NCI-H748 treated with DMSO at 0.1 percent for 48 hours (cell line): ENCODE data around the gene NOL9.

Experiments
- DNase-seq: peaks from one replicate; lab custom pipeline; 2025; lab: John Stamatoyannopoulos, UW

The NOL9 gene

DNA sequence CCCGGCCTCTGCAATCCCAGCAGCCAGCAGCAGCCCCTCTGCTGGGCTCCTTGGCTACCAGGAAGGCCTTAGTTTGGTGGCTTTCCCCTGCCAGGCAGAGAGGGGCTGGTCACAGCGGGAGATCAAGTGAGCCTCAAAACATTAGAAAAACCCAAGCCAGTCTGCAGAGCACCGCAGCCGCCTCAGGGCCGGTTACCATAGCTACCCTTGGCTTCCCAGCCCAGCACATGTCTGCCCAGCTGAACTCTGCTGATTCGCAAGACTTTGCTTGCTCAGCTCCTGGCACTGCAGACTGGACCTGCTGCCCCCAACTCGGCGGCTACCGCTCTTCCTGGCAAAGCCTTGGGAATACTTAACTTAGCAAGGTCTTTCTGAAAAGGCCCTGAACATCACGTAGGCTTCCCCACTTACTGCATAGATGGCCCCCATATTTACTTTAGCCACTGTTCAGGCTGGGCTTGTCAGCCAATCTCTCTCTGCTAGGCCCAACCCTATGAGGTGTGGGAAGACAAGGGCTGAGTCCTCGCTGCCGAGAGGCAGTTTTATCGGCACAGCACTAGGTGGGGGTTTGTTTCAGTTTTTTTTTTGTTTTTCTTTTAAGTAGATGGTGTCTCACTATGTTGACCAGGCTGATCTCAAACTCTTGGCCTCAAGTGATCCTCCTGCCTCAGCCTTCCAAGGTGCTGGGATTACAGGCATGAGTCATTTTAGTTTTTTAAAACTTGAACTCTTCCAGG is 34.2 kb downstream of the NOL9 start:
- no peak for DNase-seq

DNA sequence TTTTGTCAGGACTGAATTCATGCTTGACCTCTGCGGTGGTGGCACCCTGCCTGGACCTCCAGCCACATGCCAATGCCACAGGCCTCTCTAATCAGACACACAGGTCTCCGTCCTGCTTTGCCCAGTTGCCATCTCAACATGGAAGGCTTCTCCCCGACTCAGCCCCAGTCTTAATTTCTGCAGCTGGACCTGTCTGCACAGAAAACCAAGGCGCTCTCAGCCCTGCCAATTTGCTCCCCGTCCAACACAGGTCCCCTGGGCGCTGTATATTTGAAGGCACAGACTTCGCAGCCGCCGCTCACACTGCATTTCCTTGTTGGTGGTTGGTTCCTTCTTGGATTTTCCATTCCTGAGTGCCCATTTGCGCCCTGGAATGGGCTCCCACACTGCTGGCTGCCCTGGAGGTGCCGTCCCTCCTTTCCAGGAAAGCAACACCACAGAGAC is 34.8 kb downstream of the NOL9 start:
- DNase-seq, result no peak

DNA sequence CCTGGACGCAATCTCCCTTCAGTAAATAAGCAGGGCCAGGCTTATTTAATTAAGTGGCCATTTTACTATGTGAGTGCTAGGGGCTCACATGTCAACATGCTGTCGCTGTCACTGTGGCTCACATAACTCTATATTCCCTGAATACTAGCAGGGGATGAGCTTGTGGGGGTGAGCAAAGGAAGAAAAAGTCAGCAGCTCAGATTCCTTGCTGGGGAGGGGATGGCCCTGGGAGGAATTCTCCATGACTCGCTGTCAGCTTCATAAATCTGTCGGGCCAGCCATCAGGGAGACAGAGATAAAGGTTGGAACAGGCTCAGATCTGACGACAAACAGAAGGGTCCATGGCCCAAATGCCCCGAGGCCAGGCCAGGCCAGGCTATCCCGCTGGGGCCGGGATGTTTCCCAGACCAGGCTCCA is 36.9 kb downstream of the NOL9 start:
- no peak for DNase-seq

DNA sequence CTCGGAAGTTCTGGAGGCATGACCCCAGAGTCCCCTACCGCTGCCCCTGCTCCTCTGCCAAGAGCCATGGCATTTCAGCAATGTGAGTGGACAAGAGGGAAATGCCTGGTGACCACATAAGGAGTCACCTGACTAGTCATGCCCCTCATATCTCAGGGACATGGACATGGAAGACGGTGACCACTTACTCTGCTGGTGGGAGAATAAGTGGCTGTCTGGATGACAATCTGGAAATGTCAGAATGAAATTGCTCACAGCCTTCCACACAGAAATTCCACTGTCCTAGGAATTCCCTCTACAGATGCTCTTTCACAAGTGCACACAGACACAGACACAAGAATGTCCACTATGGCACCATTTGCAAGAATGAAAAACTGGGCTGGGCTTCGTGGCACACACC is 38.5 kb downstream of the NOL9 start:
- DNase-seq, result no peak

DNA sequence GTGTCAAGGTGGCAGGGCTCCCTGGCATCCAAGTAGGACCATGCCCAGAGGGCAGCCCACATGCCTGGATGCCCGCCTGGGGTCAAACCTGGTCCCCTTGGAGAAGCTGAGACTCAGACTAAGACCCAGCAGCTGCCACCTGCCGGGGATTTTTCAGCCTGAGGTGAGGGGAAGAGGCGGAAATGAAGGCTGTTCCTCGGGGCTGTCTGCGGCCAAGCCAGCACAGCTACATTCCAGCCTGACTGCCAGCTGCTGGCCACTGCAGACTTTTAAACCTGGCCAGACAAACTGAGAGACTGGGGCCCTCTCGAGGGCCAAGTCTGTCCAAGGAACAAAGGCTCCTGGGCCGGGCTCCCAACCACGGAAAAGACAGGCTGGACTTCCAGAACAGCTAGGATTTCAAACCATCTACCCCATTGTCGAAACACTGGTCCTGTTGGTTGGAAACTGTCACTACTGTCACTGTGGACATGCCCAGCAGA is 41.0 kb downstream of the NOL9 start:
- DNase-seq, result no peak

DNA sequence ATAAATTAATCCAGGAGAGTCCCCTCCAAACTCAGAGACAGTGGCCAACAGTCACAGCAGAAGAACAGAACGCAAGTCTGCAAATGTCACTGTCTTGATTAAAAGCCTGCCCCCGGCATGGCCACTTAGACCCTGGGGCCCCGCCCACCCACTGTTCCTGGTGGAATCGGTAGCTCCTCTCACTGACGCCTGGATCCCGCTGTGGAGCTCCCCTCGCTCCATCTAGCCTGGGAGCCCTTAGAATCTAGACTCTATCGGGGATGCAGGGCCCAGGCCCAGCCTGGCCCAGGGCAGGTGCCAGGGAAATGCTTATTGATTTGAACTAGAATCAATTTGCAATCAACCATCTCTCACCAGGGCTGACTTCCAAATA is 41.4 kb downstream of the NOL9 start:
- no peak for DNase-seq

DNA sequence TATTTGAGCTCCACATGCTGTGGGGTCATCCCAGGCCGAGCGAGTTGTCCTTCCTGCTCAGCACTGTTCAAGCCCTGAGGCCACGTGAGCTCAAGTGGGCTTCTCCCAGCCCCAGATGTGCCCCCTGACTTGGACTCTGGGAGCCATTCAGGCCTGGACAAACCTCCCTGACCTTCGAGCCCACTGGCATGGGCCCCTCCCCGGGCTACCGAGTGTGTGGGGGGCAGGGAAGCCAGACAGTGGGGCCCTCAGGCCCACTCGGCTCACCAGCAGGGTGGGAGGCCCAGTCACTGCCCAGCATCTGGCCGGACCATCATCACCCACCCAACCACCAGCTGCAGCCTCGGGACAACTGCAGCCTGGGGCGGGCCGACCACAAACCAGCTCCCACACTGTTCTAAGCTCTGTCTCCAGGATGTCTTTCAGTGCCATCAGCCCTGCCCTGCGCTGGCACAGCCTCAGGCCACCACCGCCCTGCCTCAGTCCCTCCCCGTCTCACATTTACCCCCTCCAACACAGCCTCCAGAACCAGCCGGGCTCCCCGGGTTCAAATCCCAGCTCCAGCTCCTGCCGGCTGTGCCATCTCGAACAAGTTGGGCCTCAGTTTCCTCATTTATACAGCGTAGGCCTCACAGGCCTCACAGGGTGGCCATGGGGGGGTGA is 41.9 kb downstream of the NOL9 start:
- DNase-seq, result no peak

DNA sequence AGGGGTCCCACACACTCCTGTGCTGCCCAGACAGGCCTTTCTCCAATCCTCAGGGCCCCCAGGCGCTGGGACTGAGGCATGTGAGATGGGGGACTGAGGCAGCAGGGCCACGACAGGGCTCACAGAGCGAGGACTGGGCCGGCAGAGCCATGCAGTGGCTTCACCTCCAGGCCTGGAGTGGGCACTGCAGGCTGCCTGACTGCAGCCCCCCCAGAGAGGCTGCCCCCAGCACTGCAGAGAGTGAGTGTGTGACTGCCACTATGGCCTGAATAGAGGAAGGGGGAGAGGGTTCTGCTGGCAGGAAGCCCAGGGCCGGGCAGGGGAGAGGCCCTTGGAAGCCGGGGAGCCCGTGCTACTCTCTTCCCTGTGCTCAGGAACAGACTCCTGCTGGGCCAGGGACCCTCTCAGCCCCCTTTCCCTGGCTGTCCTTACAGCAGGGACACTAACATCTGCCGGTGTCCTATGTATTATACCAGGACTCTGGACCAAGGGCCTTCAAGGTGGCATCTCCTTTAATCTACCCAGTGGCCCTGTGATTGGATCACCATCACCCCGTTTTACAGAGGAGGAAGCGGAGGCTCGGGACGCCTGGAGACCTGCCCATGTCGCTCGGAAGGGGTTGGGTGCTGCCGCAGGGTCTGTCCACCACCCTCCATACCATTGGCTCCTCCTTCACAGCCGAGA is 42.6 kb downstream of the NOL9 start:
- DNase-seq, result no peak

DNA sequence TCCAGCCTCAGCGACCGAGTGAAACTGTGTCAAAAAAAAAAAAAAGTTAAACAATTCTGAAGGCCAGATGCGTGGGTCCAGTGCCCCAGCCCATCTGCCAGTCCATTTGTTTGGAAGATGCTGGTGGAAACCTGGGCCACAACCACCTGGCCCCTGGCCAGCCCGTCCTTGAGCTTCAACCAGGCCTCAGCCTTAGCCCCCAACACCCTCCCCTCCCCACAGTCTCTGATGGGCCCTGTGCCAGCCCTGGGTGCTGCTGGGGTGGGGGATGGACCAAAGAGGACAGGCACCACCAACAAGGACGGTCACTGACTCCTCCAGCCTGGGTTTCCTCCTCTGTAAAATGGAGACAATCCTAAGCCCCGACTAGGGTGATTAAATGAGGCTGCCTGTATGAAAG is 43.3 kb downstream of the NOL9 start:
- DNase-seq, result no peak

DNA sequence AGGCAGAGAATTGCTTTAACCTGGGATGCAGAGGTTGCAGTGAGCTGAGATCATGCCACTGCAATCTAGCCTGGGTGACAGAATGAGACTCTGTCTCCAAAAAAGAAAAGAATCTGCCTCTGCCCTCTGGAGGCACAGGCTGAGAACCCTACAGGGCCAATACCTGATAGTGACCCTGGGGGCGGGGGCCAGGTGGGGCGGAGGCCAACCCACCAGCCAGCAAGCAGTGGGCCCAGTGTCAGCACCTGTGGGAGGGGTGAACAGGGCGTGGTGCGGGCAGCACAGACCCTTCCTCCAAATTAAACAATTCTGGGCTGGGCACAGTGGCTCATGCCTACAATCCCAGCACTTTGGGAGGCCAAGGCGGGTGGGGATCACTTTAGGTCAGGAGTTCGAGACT is 43.8 kb downstream of the NOL9 start:
- DNase-seq, result no peak

DNA sequence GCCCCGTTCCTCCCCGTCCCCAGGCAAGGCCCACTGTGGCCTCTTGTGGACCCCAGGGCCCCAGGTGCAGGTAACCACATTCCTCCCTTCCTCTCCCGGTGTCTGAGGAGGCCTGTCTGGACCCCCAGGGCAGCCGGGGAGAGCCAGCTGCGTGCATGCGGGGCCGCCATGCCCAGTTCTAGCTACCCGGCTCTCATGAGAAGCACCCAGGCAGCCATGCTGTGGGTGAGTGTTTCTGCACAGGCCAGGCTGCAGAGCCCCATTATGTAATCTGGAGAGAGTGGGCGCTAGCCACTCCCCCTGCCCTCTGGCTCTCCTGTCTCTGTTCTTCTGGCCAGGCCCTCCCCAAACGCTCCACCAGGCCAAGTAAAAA is 44.4 kb downstream of the NOL9 start:
- DNase-seq, result no peak

DNA sequence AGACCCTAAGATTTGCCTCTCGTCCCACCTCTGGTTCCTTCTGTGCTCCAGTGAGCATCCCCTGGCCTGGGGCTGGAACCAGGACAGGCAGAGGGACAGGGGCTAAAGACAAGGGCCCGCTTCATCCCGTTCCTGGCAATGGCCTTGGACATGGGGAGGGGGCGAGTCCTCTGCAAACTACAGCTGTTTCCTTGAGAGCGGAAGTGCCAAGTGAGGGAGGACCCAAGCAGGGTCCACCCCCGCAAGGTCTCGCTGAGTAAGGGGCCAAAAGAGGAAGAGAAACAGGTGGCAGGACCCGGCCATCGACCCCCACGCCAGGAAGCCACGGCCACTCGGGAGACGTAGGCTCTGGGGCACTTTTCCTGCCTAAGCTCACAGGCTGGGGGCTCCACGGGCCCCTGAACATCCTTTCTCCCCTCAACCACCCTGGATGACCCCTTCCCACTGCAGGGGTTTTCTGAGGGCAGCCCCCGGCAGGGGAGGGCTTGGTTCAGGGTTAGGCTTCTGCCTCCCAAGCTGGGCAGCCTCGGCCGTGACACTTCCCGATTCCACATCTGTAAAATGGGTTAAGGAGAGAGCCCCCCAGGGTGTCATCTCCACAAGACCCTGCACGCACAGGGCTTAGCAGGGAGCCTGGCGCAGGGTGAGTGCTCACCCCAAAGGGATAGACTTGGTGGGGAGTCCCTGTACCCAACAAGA is 44.9 kb downstream of the NOL9 start:
- no peak for DNase-seq

DNA sequence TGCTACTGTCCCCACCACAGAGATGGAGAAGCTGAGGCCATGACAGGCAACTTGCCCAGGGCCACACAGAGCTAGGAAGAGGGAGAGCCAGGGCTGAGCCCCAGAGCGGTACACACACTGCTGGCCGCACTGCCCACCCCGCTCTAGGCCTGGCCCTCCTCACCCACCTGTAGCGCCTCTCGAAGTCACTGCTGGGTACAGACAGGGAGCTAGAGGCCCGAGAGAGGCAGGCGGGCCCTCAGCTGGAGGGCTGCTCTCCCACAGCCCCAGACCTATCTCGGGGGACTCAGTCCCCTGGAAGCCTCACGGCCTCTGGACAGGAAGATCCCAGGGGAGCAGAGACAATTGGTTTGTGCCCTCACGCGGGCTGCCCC is 45.5 kb downstream of the NOL9 start:
- DNase-seq, result no peak

DNA sequence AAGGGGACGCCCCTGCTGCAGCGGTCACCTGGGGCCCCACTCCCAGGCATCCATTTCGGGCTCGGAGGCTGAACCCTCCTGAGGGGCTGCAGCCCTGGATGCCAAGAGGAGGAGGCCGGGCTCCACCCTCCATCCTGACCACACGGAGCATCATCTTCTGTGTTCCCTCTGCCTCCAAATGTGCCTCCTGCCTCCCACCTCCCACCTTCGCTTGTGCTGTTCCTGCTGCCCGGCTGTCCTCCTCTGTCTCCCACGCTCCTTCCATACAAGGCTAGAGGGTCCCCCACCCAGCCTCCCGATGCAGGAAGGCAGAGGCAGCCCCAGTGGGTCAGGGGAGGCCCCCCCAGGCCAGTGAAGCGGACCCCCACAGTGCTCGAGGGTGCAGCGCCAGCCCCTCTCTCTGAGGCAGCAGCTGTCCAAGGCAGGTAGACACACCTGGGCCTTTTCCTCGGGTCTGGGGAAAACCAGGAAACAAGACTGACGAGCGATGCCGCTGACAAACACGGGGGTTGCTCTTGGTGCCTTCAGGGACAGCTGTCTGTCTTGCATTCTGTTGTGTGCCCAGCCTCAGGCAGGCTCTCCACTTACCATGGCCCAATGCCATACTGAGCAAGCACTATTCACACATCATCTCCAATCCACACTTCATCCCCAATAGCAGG is 46.0 kb downstream of the NOL9 start:
- DNase-seq, result no peak

DNA sequence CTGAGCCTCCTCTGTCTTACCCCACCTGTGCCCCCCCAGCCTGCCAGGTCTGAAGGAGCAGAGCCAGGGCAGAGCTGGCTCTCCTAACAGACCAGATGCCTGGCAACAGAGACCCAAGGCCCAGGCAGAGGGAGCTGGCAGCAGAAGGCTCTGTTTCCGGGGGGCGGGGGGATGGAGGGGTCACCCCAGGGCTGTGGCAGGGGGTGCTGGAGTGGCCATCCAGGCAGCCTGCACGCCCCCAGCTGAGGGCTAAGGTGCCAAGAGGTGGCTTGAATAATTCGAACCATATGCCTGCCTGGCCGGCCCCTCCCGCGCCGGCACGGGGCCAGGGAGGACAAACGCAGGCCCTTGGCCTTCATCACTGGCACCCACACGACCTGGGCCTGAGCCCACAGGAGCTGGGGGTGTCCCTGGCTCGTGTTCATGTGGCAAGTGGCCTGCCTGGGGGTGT is 46.8 kb downstream of the NOL9 start:
- DNase-seq, result no peak

DNA sequence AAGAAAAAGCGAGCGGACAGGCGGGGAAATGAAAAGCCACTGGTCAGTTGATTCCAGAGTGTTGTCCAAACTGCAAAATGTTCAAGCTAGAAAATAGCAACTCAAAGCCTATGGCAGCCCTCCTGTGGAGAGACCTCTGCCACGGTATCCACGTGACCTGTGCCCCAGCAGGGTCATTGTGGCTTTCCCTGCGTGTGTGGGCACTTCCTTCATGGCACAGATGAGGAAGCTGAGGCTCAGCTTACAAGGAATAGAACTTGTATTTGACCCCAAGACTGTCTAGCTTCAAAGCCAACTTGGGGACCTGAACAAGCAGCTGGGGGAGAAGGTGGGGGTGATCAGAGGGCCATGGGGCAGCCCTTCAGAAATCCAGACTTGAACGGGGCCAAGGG is 47.3 kb downstream of the NOL9 start:
- no peak for DNase-seq

DNA sequence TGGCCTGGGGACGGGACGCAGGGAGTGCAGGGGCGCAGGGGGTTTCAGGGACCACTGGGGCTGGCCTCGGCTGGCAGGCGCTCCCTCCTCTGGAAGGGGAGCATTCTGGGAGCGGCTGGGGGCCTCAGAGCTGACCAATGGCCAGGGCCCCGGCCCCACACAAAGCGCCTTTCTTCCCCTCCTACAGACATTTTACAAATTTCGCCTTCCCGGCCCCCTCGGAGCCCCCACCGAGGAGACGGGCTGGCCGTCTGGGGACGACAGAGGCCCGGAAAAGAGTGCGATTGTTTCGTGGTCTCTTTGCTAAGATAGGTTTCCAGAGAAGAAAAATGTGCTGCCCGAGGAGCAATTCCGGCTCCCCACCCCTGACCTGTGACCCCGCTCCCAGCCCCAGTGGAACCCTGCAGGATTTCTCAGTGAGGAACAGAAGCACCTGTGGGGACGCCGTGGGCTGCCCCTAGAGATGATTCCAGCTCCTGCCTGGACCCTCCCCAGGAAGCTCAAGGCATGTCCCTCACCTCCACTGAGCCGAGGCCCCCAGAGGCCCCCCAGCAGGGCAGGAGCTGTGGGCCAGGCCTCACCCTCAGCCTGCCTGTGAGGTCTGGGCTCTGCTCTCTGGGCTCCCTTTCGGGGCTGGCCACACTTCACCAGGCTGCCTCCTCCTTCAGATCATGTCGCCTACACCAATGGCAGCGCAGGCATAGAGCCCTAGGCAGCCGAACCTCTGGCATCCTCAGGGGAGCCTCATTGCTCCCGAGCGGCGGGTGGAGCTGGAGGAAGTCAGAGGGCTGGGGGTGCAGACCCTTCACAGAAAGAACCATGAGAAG is 47.9 kb downstream of the NOL9 start:
- no peak for DNase-seq

DNA sequence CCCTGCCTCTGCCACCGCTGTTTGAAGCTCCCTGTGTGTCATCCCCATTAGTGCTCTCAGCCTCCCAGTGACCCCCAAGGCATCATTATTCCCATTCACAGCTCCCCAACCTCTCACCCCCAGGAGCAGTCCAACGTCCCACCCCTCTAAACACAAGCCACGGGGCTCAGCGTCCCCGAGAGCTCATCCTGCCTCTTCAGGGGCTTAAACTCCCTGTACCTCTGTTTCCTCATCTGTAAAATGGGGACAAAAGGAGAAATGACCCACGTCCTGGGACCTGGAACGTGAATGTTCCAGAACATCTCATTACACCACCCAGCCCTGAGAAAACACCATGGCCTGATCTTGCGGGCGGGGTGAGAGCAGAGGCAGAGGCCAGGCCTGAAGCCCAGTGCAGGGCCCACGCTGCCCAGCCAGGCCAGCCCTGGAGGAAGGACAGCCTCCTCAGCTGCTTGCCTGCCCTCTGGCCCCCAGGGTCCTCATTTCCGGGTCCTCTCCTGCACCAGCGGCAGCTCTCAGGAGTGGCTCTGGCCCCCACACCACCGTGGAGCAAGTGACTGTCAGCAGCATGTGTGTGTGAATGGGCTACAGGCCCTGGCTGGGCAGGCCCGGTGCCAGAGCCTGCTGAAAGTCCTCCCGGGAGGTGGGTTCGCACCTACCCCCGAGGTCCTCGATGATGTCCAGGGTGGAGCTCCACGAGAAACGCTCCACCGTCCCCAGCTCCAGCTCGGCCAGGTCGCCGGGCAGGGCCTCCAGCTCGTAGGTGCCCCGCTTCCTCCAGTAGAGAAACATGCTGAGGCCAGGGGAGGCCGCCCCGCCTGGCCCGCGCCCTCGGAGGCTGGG is 48.7 kb downstream of the NOL9 start:
- no peak for DNase-seq

DNA sequence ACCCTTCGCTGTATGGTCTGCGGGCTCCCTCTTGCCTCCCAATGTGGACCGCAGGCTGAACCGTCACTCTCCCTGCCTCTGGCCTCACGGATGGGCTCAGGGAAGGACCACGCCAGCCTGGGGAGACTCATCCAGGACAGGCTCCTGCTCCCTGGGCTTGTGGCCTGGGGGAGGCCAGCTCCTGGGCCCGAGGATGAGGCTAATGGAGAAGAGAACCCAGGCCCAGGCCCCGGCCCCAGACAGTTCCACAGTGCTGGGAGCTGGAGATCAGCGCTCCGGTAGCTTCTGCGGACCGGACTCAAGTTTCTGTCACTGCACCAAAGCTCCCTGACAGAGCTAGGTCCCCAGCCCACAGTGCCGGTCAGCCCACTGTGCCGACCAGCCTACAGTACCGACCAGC is 49.4 kb downstream of the NOL9 start:
- DNase-seq, result no peak

DNA sequence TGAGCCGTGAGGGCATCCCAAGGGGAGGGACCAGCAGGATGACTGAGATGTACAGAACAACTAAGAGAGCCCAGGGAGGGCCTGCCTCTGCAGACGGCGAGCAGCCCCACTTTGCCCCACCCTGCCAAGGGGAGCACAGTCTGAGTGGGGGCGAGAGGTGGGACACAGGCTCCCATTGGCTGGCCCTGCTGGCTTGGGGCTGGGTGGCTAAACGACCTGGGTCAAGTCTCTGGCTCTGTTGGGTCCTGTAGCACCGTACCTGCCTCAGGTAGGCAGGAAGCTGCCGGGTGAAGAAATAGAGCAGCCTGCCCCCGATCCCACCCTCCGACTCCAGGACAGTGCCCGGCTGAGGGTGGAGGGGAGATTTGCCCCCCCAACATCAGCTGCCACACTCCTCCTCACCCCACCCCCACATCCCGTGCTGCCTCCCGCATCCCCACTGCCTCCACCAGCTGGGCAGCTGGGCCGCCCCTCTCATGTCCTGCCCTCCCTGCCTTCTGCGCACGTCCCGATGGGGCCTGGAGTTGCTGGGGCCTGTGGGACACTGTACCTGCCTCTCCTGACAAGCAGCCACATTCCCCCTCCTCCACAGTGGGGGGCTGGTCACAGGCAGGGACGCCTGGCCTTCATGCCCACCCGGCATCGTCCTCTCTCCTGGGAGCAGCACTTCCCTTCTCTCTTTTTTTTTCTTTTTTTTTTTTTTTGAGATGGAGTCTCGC is 50.3 kb downstream of the NOL9 start:
- no peak for DNase-seq
